ENCODE measurements around the gene CACNA1S. TPM values are rescaled to one million over a fixed set of nuclear protein-coding genes. Genes with fewer than 3 reads are reported as not detected.

CACNA1S gene
- total and polyA plus RNA-seq, 2 donors (not counting 1 experiment from before 2014, with no cell fraction given) = not detected

- Histone ChIP-seq H3K36me3 (replicated peaks in 1 of 2; ENCODE audit: control extremely low read depth in 1 of 2, control insufficient read depth in 1 of 2, extremely low read depth in 1 of 2, insufficient read depth in 2 of 2, low read length in 1 of 2) (no peaks in the 10 kb centered on the region), H3K79me2 (ENCODE audit: control insufficient read depth, insufficient read depth, low read length) (no peaks in the 10 kb centered on the region), H3K9me3 (ENCODE audit: control extremely low read depth in 1 of 3, control insufficient read depth in 2 of 3, insufficient read depth in 1 of 3, low read length in 2 of 3) (peaks cover 0 to 5% (median 0%) of the 10 kb centered on the region in 3 donors), H4K20me1 (ENCODE audit: control insufficient read depth, insufficient read depth, low read length, poor library complexity, severe bottlenecking) (no peaks in the 10 kb centered on the region), H2AFZ (ENCODE audit: insufficient read depth, low read depth, low read length, poor library complexity, severe bottlenecking) (peak overlapping the region; percentile 95), H3K4me3 (ENCODE audit: control extremely low read depth in 1 of 5, extremely low read depth in 1 of 5, insufficient read depth in 1 of 5, low read depth in 2 of 5, low read length in 4 of 5) (peak overlapping the region; percentile 31 to 77 (median 58)), H3K4me1 (ENCODE audit: control insufficient read depth in 2 of 2, insufficient read depth in 2 of 2, low read length in 2 of 2) (peaks cover 4 to 13% of the 10 kb centered on the region in 2 donors), H3K4me2 (replicated peaks; ENCODE audit: low read depth, low read length, poor library complexity, severe bottlenecking) (peak overlapping the region; percentile 96), H3K9ac (ENCODE audit: low read length) (peak overlapping the region; percentile 72), H3K27me3 (replicated peaks in 1 of 4; ENCODE audit: control extremely low read depth in 1 of 4, control insufficient read depth in 3 of 4, insufficient read depth in 4 of 4, low read length in 3 of 4) (peaks cover 0 to 32% (median 14%) of the 10 kb centered on the region in 4 experiments), H3K27ac (ENCODE audit: low read length in 2 of 2) (no peak overlapping the region)
- no peak overlapping the region for H3K27ac Mint-ChIP-seq
- peaks cover 4% of the 10 kb centered on the region for H3K4me1 Mint-ChIP-seq
- peak overlapping the region; percentile 87 for H3K4me3 Mint-ChIP-seq
- ChIA-PET CTCF (interaction anchor here (0.5 to 3.3 kb wide), 17 partner anchors 8 to 556 kb away, joined by 3 to 46 read pairs (median 3); partner anchors contain the start of gene TMEM9), POLR2A (interaction anchor here (0.8 kb wide), 1 partner anchor 40 kb away, joined by 3 read pairs; the partner anchor contains the start of gene TMEM9)
- peak; percentile 75 for TF ChIP-seq CTCF (IDR thresholded peaks at IDR 0.05)
- TF ChIP-seq EZH2 (IDR thresholded peaks at IDR 0.05; ENCODE audit: borderline replicate concordance, insufficient read depth, low read depth, low read length, poor library complexity, severe bottlenecking) = no peak
- peaks cover 29% of the 10 kb centered on the region for H3K27me3 Mint-ChIP-seq
- H3K9me3 Mint-ChIP-seq (ENCODE audit: insufficient read depth) = no peaks in the 10 kb centered on the region
- intact Hi-C loops (cut with micrococcal nuclease) = loop anchor here (1.0 to 2.0 kb wide), 4 partner anchors 28 to 492 kb away; partner anchors contain the start of gene TMEM9
- ATAC-seq (ENCODE audit: low read depth) = peak; percentile 88
- 8% methylated on average over 87 of the region's 88 CpGs for WGBS (ENCODE audit: insufficient coverage)
- DNase-seq = peak; percentile 78
Measured at GRCh38 chr1:201114245-201115131, 2.3 kb upstream of the CACNA1S start.

All from B cell (primary cell).